ENCODE measurements around the gene ARPC5. TPM values are rescaled to one million over a fixed set of nuclear protein-coding genes. Genes with fewer than 3 reads are reported as not detected.

The ARPC5 gene
- total RNA-seq, 1 experiment from 2014 or later = 158 TPM

DNA sequence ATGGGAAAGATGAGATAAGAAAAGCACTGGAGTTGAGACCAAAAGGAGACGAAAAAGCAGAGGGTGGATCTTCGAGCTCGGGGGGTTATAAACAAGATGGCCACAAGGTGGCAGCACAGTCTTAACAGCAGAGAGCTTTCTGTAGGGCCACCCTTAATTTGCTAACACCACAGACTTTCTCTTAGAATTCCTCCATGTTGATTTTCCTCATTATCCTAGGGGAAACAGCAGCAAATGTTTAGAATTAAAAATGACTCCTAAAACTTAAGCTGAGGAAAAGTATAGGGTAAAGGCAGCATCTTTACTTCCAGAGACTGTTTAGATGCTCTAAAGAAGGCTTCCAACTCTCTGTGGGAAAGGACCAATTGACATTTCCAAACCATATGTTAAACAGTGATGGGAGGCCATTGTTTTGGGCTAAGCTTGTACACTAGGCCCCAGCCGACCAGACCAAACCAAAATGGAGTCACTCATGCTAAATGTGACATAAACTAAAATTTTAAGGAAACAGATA, 20.0 kb upstream of the ARPC5 start:
- Histone ChIP-seq H3K27ac (ENCODE audit: low read depth, low read length, poor library complexity, severe bottlenecking) (peak overlapping the region; percentile 50), H3K27me3 (replicated peaks; ENCODE audit: insufficient read depth, low read depth, low read length, poor library complexity) (no peaks in the 10 kb centered on the region), H3K36me3 (ENCODE audit: insufficient read depth, low read length, poor library complexity, severe bottlenecking) (no peaks in the 10 kb centered on the region), H3K9me3 (ENCODE audit: low read depth, low read length, poor library complexity, severe bottlenecking) (no peaks in the 10 kb centered on the region), H3K4me3 (ENCODE audit: low read depth, low read length, poor library complexity, severe bottlenecking) (no peak overlapping the region), H3K4me1 (ENCODE audit: insufficient read depth, low read length, poor library complexity, severe bottlenecking) (peaks cover 42% of the 10 kb centered on the region)
- no peak for TF ChIP-seq EZH2 (IDR thresholded peaks at IDR 0.05; ENCODE audit: borderline replicate concordance, low read depth, low read length, poor library complexity, severe bottlenecking)
- TF ChIP-seq, protein P1, sequence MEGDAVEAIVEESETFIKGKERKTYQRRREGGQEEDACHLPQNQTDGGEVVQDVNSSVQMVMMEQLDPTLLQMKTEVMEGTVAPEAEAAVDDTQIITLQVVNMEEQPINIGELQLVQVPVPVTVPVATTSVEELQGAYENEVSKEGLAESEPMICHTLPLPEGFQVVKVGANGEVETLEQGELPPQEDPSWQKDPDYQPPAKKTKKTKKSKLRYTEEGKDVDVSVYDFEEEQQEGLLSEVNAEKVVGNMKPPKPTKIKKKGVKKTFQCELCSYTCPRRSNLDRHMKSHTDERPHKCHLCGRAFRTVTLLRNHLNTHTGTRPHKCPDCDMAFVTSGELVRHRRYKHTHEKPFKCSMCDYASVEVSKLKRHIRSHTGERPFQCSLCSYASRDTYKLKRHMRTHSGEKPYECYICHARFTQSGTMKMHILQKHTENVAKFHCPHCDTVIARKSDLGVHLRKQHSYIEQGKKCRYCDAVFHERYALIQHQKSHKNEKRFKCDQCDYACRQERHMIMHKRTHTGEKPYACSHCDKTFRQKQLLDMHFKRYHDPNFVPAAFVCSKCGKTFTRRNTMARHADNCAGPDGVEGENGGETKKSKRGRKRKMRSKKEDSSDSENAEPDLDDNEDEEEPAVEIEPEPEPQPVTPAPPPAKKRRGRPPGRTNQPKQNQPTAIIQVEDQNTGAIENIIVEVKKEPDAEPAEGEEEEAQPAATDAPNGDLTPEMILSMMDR (conservative IDR thresholded peaks at IDR 0.05; ENCODE audit: low read depth, low read length) = peak; percentile 95
- BruUV-seq (replicated peaks) = no TSS peak
- ChIA-PET POLR2A (ENCODE audit: low non-redundant PET) (interaction anchor here (0.6 to 0.7 kb wide), 2 partner anchors 829 to 1317 kb away, joined by 3 read pairs; no protein-coding TSS in a partner anchor), CTCF (interaction anchor here (0.6 to 2.3 kb wide), 7 partner anchors 20 to 1008 kb away, joined by 3 to 48 read pairs (median 4); no protein-coding TSS in a partner anchor)
- intact Hi-C loops (cut with micrococcal nuclease; ENCODE audit: unreplicated experiment) = loop anchor here (1.0 to 10.0 kb wide), 4 partner anchors 30 to 1009 kb away; no protein-coding TSS in a partner anchor
- peak; percentile 93 for DNase-seq (ENCODE audit: low spot score)

DNA sequence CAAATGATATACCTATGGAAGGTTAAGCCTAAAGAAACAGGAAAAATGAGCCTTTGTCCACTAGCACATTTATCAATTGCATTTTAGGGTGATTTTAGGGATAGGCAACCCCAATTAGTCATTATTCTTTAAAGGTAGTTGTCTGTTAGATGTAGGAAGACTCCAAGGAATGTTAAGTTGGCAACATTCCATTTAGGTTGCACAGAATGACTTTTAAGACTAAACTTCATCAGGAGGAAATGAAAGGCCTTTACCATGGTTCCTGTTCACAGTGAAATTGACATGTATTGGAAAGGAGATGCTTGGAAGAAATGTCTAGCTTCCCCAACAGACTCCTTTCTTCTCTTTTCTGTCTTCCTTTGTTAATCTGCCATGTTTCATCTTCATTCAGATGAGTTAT, 19.1 kb upstream of the ARPC5 start:
- H3K27ac ChIP-seq (ENCODE audit: low read depth, low read length, poor library complexity, severe bottlenecking) = peak overlapping the region; percentile 50
- TF ChIP-seq, protein P1 (conservative IDR thresholded peaks at IDR 0.05; ENCODE audit: low read depth, low read length) = no peak
- no peak for TF ChIP-seq EZH2 (IDR thresholded peaks at IDR 0.05; ENCODE audit: borderline replicate concordance, low read depth, low read length, poor library complexity, severe bottlenecking)
- H3K9me3 ChIP-seq (ENCODE audit: low read depth, low read length, poor library complexity, severe bottlenecking) = no peaks in the 10 kb centered on the region
- H3K36me3 ChIP-seq (ENCODE audit: insufficient read depth, low read length, poor library complexity, severe bottlenecking) = no peaks in the 10 kb centered on the region
- DNase-seq (ENCODE audit: low spot score) = no peak
- ChIA-PET CTCF (interaction anchor here (1.0 to 2.3 kb wide), 2 partner anchors 261 to 288 kb away, joined by 3 to 48 read pairs; no protein-coding TSS in a partner anchor), POLR2A (ENCODE audit: low non-redundant PET) (no interaction called here)
- BruUV-seq (replicated peaks) = no TSS peak
- intact Hi-C loops (cut with micrococcal nuclease; ENCODE audit: unreplicated experiment) = loop anchor here (1.0 to 10.0 kb wide), 4 partner anchors 31 to 1010 kb away; no protein-coding TSS in a partner anchor
- H3K27me3 ChIP-seq (replicated peaks; ENCODE audit: insufficient read depth, low read depth, low read length, poor library complexity) = no peaks in the 10 kb centered on the region
- no peak overlapping the region for H3K4me3 ChIP-seq (ENCODE audit: low read depth, low read length, poor library complexity, severe bottlenecking)
- peaks cover 42% of the 10 kb centered on the region for H3K4me1 ChIP-seq (ENCODE audit: insufficient read depth, low read length, poor library complexity, severe bottlenecking)

DNA sequence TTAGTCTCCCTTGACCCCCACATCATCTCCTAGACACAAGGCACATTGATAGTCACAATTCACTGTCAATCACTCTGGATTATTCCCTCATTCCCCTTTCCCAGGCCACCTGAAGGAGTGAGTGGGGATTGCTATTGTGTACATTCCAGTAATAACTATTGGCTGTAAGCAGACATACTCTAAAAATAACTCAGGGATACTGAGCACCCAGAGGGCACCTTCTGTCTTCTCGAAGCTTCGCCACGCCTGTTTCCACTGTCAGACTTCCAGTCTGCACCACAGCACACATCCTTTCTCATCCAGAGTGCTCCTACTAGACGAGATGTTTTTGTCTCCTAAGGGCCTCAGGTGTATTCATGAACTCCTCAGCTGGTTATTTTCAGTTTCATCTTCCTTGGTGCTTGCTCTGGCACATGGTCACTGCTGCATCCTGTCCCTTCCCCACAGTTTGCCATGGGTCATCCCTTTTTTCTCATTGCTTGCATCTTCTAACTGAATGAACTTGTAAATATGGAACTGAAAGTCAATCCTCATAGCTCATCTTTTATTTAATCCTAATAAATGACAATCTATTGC, 18.4 kb upstream of the ARPC5 start:
- H3K36me3 ChIP-seq (ENCODE audit: insufficient read depth, low read length, poor library complexity, severe bottlenecking) = no peaks in the 10 kb centered on the region
- no peak for TF ChIP-seq EZH2 (IDR thresholded peaks at IDR 0.05; ENCODE audit: borderline replicate concordance, low read depth, low read length, poor library complexity, severe bottlenecking)
- H3K27ac ChIP-seq (ENCODE audit: low read depth, low read length, poor library complexity, severe bottlenecking) = peak overlapping the region; percentile 17
- no peaks in the 10 kb centered on the region for H3K27me3 ChIP-seq (replicated peaks; ENCODE audit: insufficient read depth, low read depth, low read length, poor library complexity)
- intact Hi-C loops (cut with micrococcal nuclease; ENCODE audit: unreplicated experiment) = loop anchor here (2.0 to 10.0 kb wide), 2 partner anchors 125 to 1011 kb away; no protein-coding TSS in a partner anchor
- BruUV-seq (replicated peaks) = no TSS peak
- POLR2A ChIA-PET (ENCODE audit: low non-redundant PET) = no interaction called here
- CTCF ChIA-PET = no interaction called here
- no peak for DNase-seq (ENCODE audit: low spot score)
- no peaks in the 10 kb centered on the region for H3K9me3 ChIP-seq (ENCODE audit: low read depth, low read length, poor library complexity, severe bottlenecking)
- H3K4me1 ChIP-seq (ENCODE audit: insufficient read depth, low read length, poor library complexity, severe bottlenecking) = peaks cover 42% of the 10 kb centered on the region
- no peak overlapping the region for H3K4me3 ChIP-seq (ENCODE audit: low read depth, low read length, poor library complexity, severe bottlenecking)

All from A673 (cell line).